CD14-positive monocyte (primary cell): ENCODE measurements around the gene QPCT. TPM values are rescaled to one million over a fixed set of nuclear protein-coding genes. Genes with fewer than 3 reads are reported as not detected.

Source experiments
- DNase-seq, 3 donors: peaks; one replicate each; pipeline ENCODE4 v3.0.0-alpha.2; 2011 to 2022
- H2AFZ ChIP-seq: 2 replicates; pipeline ENCODE4 v1.6.0; 2012; ENCODE audit warnings: mild to moderate bottlenecking, low read depth, low read length, inconsistent platforms; ENCODE audit not compliant: insufficient read depth, poor library complexity, severe bottlenecking
- H3K27ac ChIP-seq, 2 donors: 1 replicate in 1 of 2; 2 replicates in 1 of 2; pipeline ENCODE4 v1.5.1; 2012 to 2013; ENCODE audit warnings: low read length in 2 of 2, control low read depth in 1 of 2, inconsistent platforms in 1 of 2, low read depth in 1 of 2, mild to moderate bottlenecking in 1 of 2
- H3K27me3 ChIP-seq, 2 donors: one replicate each; pipeline versions ENCODE4 v1.6.0 to v1.6.1; 2011 to 2013; ENCODE audit warnings: low read length in 2 of 2; ENCODE audit not compliant: control insufficient read depth in 2 of 2, insufficient read depth in 2 of 2
- H3K36me3 ChIP-seq, 2 donors: replicated peaks in 1 of 2; 1 replicate in 1 of 2; 2 replicates in 1 of 2; pipeline versions ENCODE4 v1.5.1 to v1.6.1; 2012 to 2013; ENCODE audit warnings: low read length in 2 of 2, control low read depth in 1 of 2, inconsistent platforms in 1 of 2, mild to moderate bottlenecking in 1 of 2; ENCODE audit not compliant: insufficient read depth in 2 of 2, control insufficient read depth in 1 of 2
- H3K4me1 ChIP-seq, 2 donors: 1 replicate in 1 of 2; 2 replicates in 1 of 2; pipeline versions ENCODE4 v1.5.1 to v1.6.1; 2012 to 2013; ENCODE audit warnings: low read length in 2 of 2, control low read depth in 1 of 2, inconsistent platforms in 1 of 2, mild to moderate bottlenecking in 1 of 2, moderate library complexity in 1 of 2; ENCODE audit not compliant: insufficient read depth in 2 of 2, control insufficient read depth in 1 of 2
- H3K4me2 ChIP-seq: replicated peaks from 2 replicates; pipeline ENCODE3; 2012; ENCODE audit warnings: low read length, moderate library complexity, mild to moderate bottlenecking; ENCODE audit not compliant: poor library complexity, severe bottlenecking; ENCODE audit errors: extremely low read depth
- H3K4me3 ChIP-seq, 3 experiments: fragments of 200-600 bp in 1 of 3; sonication (generic) in 1 of 3; replicated peaks in 1 of 3; 1 replicate in 2 of 3; 2 replicates in 1 of 3; pipeline ENCODE4 v1.5.1; 2011 to 2013; ENCODE audit warnings: low read length in 3 of 3, mild to moderate bottlenecking in 3 of 3, control low read depth in 2 of 3, low read depth in 2 of 3, inconsistent platforms in 1 of 3, moderate library complexity in 1 of 3
- H3K79me2 ChIP-seq: 2 replicates; pipeline ENCODE4 v1.6.0; 2012; ENCODE audit warnings: mild to moderate bottlenecking, control low read depth, inconsistent platforms, low read length, moderate library complexity; ENCODE audit not compliant: insufficient read depth
- H3K9ac ChIP-seq: 2 replicates; pipeline ENCODE4 v1.6.0; 2017; ENCODE audit warnings: low read length, mild to moderate bottlenecking; ENCODE audit not compliant: insufficient read depth, poor library complexity, severe bottlenecking
- H3K9me3 ChIP-seq, 2 donors: replicated peaks in 1 of 2; 1 replicate in 1 of 2; 2 replicates in 1 of 2; pipeline versions ENCODE4 v1.5.1 to v1.6.1; 2012 to 2013; ENCODE audit warnings: low read length in 2 of 2, control low read depth in 1 of 2; ENCODE audit not compliant: control insufficient read depth in 1 of 2, insufficient read depth in 1 of 2
- H4K20me1 ChIP-seq: 2 replicates; pipeline ENCODE4 v1.6.0; 2012; ENCODE audit warnings: mild to moderate bottlenecking, low read length, control low read depth, moderate library complexity; ENCODE audit not compliant: insufficient read depth
- H3K27ac Mint-ChIP-seq, 7 donors: one replicate each; pipeline ENCODE4 v1.8.0; 2020; ENCODE audit warnings: mild to moderate bottlenecking in 7 of 7, mixed read lengths in 7 of 7, moderate library complexity in 6 of 7, inconsistent platforms in 2 of 7
- H3K27me3 Mint-ChIP-seq, 3 donors: one replicate each; pipeline ENCODE4 v1.8.0; 2021 to 2022; ENCODE audit warnings: low read depth in 3 of 3, mild to moderate bottlenecking in 3 of 3, mixed read lengths in 3 of 3, moderate library complexity in 3 of 3, inconsistent platforms in 1 of 3
- H3K36me3 Mint-ChIP-seq, 2 donors: one replicate each; pipeline ENCODE4 v1.8.0; 2020; ENCODE audit warnings: mixed read lengths in 2 of 2, inconsistent platforms in 1 of 2, mild to moderate bottlenecking in 1 of 2
- H3K4me1 Mint-ChIP-seq: one replicate; pipeline ENCODE4 v1.8.0; 2020; ENCODE audit warnings: mild to moderate bottlenecking, mixed read lengths
- H3K4me3 Mint-ChIP-seq, 2 donors: one replicate each; pipeline ENCODE4 v1.8.0; 2020; ENCODE audit warnings: mild to moderate bottlenecking in 2 of 2, mixed read lengths in 2 of 2, moderate library complexity in 1 of 2
- H3K9me3 Mint-ChIP-seq, 7 donors: one replicate each; pipeline ENCODE4 v1.8.0; 2020 to 2022; ENCODE audit warnings: mixed read lengths in 7 of 7, mild to moderate bottlenecking in 6 of 7, moderate library complexity in 6 of 7, inconsistent platforms in 2 of 7
- CTCF ChIP-seq: fragments of 200-600 bp; IDR thresholded peaks from one replicate; pipeline ENCODE4 v1.8.0; 2022; ENCODE audit warnings: antibody characterized with exemption, mild to moderate bottlenecking
- WGBS: methylation state at CpG from one replicate; pipeline ENCODE4 v1.1.5; 2013; ENCODE audit warnings: missing lambda C conversion rate; ENCODE audit not compliant: insufficient coverage; 5-methylcytosine and 5-hydroxymethylcytosine counted together
- intact Hi-C, 2 donors: fragments of 100-400 bp; cut with micrococcal nuclease; formaldehyde crosslinking; loops; one replicate each; pipeline versions ENCODE4 v1.15.0 to v1.15.1; 2023
- polyA plus RNA-seq, 3 donors: library from polyadenylated mRNA; depleted of rRNA in 1 of 3; unstranded in 2 of 3; stranded (reverse) in 1 of 3; fragments of 300-500 nt in 2 of 3; fragments of >200 nt in 1 of 3; fragmentation: Illumina TruSeq in 2 of 3; gene quantifications; 1 replicate in 2 of 3; 2 replicates in 1 of 3; pipeline ENCODE4 v1.2.3, GENCODE V29; 2012 to 2021

Gene QPCT
- polyA plus RNA-seq, 3 donors, result 54.7 to 302 (median 272) TPM

- no peak for DNase-seq
- intact Hi-C loops, result no loop called here
- peaks cover 38 to 73% of the 10 kb centered on the region in 2 donors for H3K36me3 ChIP-seq
- no peak overlapping the region for H3K4me3 ChIP-seq
- H3K9me3 Mint-ChIP-seq, result no peaks in the 10 kb centered on the region
- TF ChIP-seq CTCF, result no peak
- no peak overlapping the region for H3K9ac ChIP-seq
- peaks cover 20% of the 10 kb centered on the region for H3K4me1 Mint-ChIP-seq
- H3K4me1 ChIP-seq, result peaks cover 16 to 21% of the 10 kb centered on the region in 2 donors
- H2AFZ ChIP-seq, result no peak overlapping the region
- H3K27ac Mint-ChIP-seq, result no peak overlapping the region
- peaks cover 50 to 59% of the 10 kb centered on the region in 2 donors for H3K36me3 Mint-ChIP-seq
- 100% methylated on average over 2 of the region's 3 CpGs for WGBS
- H4K20me1 ChIP-seq, result peaks cover 57% of the 10 kb centered on the region
- no peaks in the 10 kb centered on the region for H3K27me3 ChIP-seq
- H3K4me3 Mint-ChIP-seq, result no peak overlapping the region
- H3K9me3 ChIP-seq, result no peaks in the 10 kb centered on the region
- H3K4me2 ChIP-seq, result no peak overlapping the region
- no peak overlapping the region for H3K27ac ChIP-seq
- H3K27me3 Mint-ChIP-seq, result no peaks in the 10 kb centered on the region
- peaks cover 63% of the 10 kb centered on the region for H3K79me2 ChIP-seq
Measured at GRCh38 chr2:37354531-37354930, 10.1 kb downstream of the QPCT start.

DNA sequence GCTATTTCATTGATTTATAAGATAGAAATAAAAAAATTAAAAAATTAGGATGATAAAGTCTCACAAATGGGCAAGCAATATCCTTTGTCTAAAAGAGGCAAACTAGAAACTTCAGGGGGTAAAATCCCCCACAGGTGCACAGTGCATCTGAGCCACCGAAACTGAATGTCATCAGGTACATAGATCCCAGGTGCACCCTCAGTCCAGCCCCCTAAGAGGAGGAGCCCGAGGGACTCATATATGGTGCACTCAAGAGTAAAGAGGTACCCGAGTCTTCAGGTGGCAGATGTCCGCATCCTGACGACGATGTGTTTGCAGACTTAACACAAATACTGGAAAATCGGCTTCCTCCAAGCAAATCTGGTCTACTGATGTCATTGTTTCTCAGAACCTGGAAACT, 11.3 kb downstream of the QPCT start:
- H2AFZ ChIP-seq, result no peak overlapping the region
- no peak for TF ChIP-seq CTCF
- Mint-ChIP-seq H3K4me1 (peaks cover 9% of the 10 kb centered on the region), H3K36me3 (peaks cover 60 to 71% of the 10 kb centered on the region in 2 donors), H3K27me3 (no peaks in the 10 kb centered on the region), H3K4me3 (no peak overlapping the region), H3K27ac (no peak overlapping the region), H3K9me3 (no peaks in the 10 kb centered on the region)
- no peak overlapping the region for H3K4me2 ChIP-seq
- H3K79me2 ChIP-seq, result peaks cover 51% of the 10 kb centered on the region
- H3K27me3 ChIP-seq, result no peaks in the 10 kb centered on the region
- intact Hi-C loops, result no loop called here
- peaks cover 49 to 85% of the 10 kb centered on the region in 2 donors for H3K36me3 ChIP-seq
- peaks cover 4 to 9% of the 10 kb centered on the region in 2 donors for H3K4me1 ChIP-seq
- no peak overlapping the region for H3K4me3 ChIP-seq
- H3K9ac ChIP-seq, result no peak overlapping the region
- H3K27ac ChIP-seq, result no peak overlapping the region
- WGBS, result 97% methylated on average over 5 of the region's 7 CpGs
- H3K9me3 ChIP-seq, result no peaks in the 10 kb centered on the region
- peaks cover 62% of the 10 kb centered on the region for H4K20me1 ChIP-seq
- DNase-seq, result no peak
